Measurements from ENCODE around the gene CXXC5. TPM values are rescaled to one million over a fixed set of nuclear protein-coding genes. Genes with fewer than 3 reads are reported as not detected.

Gene CXXC5
- total and polyA plus RNA-seq, 12 donors: 28.7 to 51.6 (median 36.0) TPM

- no peaks in the 10 kb centered on the region for H3K9me3 ChIP-seq
- H3K36me3 ChIP-seq: no peaks in the 10 kb centered on the region
- no peaks in the 10 kb centered on the region for H3K27me3 ChIP-seq
- peak overlapping the region in 4 of 10 donors; percentile 33 to 65 (median 54) for H3K4me3 ChIP-seq
- DNase-seq: no peak
- intact Hi-C loops (cut with DNase I): loop anchor here in 7 of 10 donors (1.0 to 10.0 kb wide), 6 partner anchors 9 to 226 kb away; partner anchors contain the start of gene CXXC5 (in 1 of the 7)
- WGBS, 2 donors: 69 to 73% methylated on average over 12 of the region's 12 CpGs
- peaks cover 19 to 60% (median 45%) of the 10 kb centered on the region in 9 donors for H3K4me1 ChIP-seq
- H3K27ac ChIP-seq: peak overlapping the region; percentile 82 to 97 (median 92)
- no peak for ATAC-seq
- no peak for TF ChIP-seq CTCF (IDR thresholded peaks at IDR 0.05)
Measured at GRCh38 chr5:139638736-139639618, 9.2 kb upstream of the CXXC5 start.

- no peak for TF ChIP-seq CTCF (IDR thresholded peaks at IDR 0.05)
- WGBS, 2 donors: 75 to 77% methylated on average over 11 of the region's 11 CpGs
- H3K27me3 ChIP-seq: no peaks in the 10 kb centered on the region
- intact Hi-C loops (cut with DNase I): loop anchor here in 6 of 10 donors (5.0 to 10.0 kb wide), 5 partner anchors 48 to 225 kb away; no protein-coding TSS in a partner anchor
- peak overlapping the region in 1 of 10 donors; percentile 5 for H3K27ac ChIP-seq
- H3K36me3 ChIP-seq: no peaks in the 10 kb centered on the region
- H3K4me3 ChIP-seq: no peak overlapping the region
- H3K4me1 ChIP-seq: peaks cover 19 to 60% (median 45%) of the 10 kb centered on the region in 9 donors
- H3K9me3 ChIP-seq: no peaks in the 10 kb centered on the region
- ATAC-seq (no peak), DNase-seq (peak in 1 of 2 donors; percentile 58)
Measured at GRCh38 chr5:139639619-139640380, 8.3 kb upstream of the CXXC5 start.

- DNase-seq (no peak), ATAC-seq (no peak)
- no peaks in the 10 kb centered on the region for H3K9me3 ChIP-seq
- H3K27me3 ChIP-seq: peaks cover 0 to under 1% (median 0%) of the 10 kb centered on the region in 7 donors
- H3K4me1 ChIP-seq: peaks cover 19 to 55% (median 38%) of the 10 kb centered on the region in 9 donors
- intact Hi-C loops (cut with DNase I): loop anchor here in 1 of 10 donors (5.0 kb wide), 1 partner anchor 47 kb away; no protein-coding TSS in a partner anchor
- no peaks in the 10 kb centered on the region for H3K36me3 ChIP-seq
- 84 to 88% methylated on average over 13 of the region's 13 CpGs for WGBS, 2 donors
- H3K27ac ChIP-seq: peak overlapping the region in 1 of 10 donors; percentile 5
- TF ChIP-seq CTCF (IDR thresholded peaks at IDR 0.05): no peak
- no peak overlapping the region for H3K4me3 ChIP-seq
Measured at GRCh38 chr5:139640421-139641115, 7.6 kb upstream of the CXXC5 start.

All from heart right ventricle (tissue), 16 donors.